Measurements from ENCODE around the gene WNK2.
"Not testable (repeated sequence)": the region's sequence is repeated elsewhere in the genome, so short reads cannot be mapped to it uniquely, and the experiment has no call there.

WNK2 gene

GRCh38 chr9:93336720-93337119 lies 152.8 kb downstream of the WNK2 start:
- DNase-seq (ENCODE audit: low read depth): no peak

GRCh38 chr9:93338196-93338595 lies 154.3 kb downstream of the WNK2 start:
- DNase-seq (ENCODE audit: low read depth): not testable (repeated sequence)

- DNase-seq (ENCODE audit: low read depth): no peak
Measured at GRCh38 chr9:93340091-93340490, 156.2 kb downstream of the WNK2 start.

- DNase-seq (ENCODE audit: low read depth): not testable (repeated sequence)
Measured at GRCh38 chr9:93341820-93342219, 157.9 kb downstream of the WNK2 start.

GRCh38 chr9:93342428-93342827 lies 158.5 kb downstream of the WNK2 start:
- DNase-seq (ENCODE audit: low read depth): not testable (repeated sequence)

- no peak for DNase-seq (ENCODE audit: low read depth)
Measured at GRCh38 chr9:93343663-93344062, 159.7 kb downstream of the WNK2 start.

GRCh38 chr9:93345643-93346230 lies 161.8 kb downstream of the WNK2 start:
- no peak for DNase-seq (ENCODE audit: low read depth)

- no peak for DNase-seq (ENCODE audit: low read depth)
Measured at GRCh38 chr9:93346231-93347112, 162.5 kb downstream of the WNK2 start.

- DNase-seq (ENCODE audit: low read depth): not testable (repeated sequence)
Measured at GRCh38 chr9:93347371-93347975, 163.5 kb downstream of the WNK2 start.

- not testable (repeated sequence) for DNase-seq (ENCODE audit: low read depth)
Measured at GRCh38 chr9:93353413-93354310, 169.7 kb downstream of the WNK2 start.

GRCh38 chr9:93354451-93354850 lies 170.5 kb downstream of the WNK2 start:
- DNase-seq (ENCODE audit: low read depth): peak; percentile 4

GRCh38 chr9:93355827-93356226 lies 171.9 kb downstream of the WNK2 start:
- no peak for DNase-seq (ENCODE audit: low read depth)

- no peak for DNase-seq (ENCODE audit: low read depth)
Measured at GRCh38 chr9:93357649-93358048, 173.7 kb downstream of the WNK2 start.

GRCh38 chr9:93359907-93360306 lies 176.0 kb downstream of the WNK2 start:
- DNase-seq (ENCODE audit: low read depth): not testable (repeated sequence)

GRCh38 chr9:93361995-93362394 lies 178.1 kb downstream of the WNK2 start:
- no peak for DNase-seq (ENCODE audit: low read depth)

GRCh38 chr9:93364734-93365426 lies 180.9 kb downstream of the WNK2 start:
- DNase-seq (ENCODE audit: low read depth): no peak

- DNase-seq (ENCODE audit: low read depth): no peak
Measured at GRCh38 chr9:93365427-93366118, 181.6 kb downstream of the WNK2 start.

- DNase-seq (ENCODE audit: low read depth): no peak
Measured at GRCh38 chr9:93366119-93366447, 182.1 kb downstream of the WNK2 start.

GRCh38 chr9:93366486-93366885 lies 182.5 kb downstream of the WNK2 start:
- not testable (repeated sequence) for DNase-seq (ENCODE audit: low read depth)

GRCh38 chr9:93368437-93368836 lies 184.5 kb downstream of the WNK2 start:
- no peak for DNase-seq (ENCODE audit: low read depth)

GRCh38 chr9:93369686-93370085 lies 185.7 kb downstream of the WNK2 start:
- no peak for DNase-seq (ENCODE audit: low read depth)

Data from EH (cell line).